Ascending aorta (tissue), 2 donors: ENCODE data around the gene TNRC18. TPM values are rescaled to one million over a fixed set of nuclear protein-coding genes. Genes with fewer than 3 reads are reported as not detected.

Experiments used
- DNase-seq, 2 donors: peaks; one replicate each; pipeline ENCODE4 v3.0.0-alpha.2; 2019; ENCODE audit warnings: low spot score in 2 of 2
- H3K27ac ChIP-seq, 2 donors: fragments of 200-600 bp; sonication (generic); one replicate each; pipeline ENCODE4 v1.5.1; 2016 to 2017; ENCODE audit warnings: mild to moderate bottlenecking in 1 of 2
- H3K27me3 ChIP-seq: fragments of 200-600 bp; sonication (generic); one replicate; pipeline ENCODE4 v1.5.1; 2017
- H3K36me3 ChIP-seq, 2 donors: fragments of 200-600 bp; sonication (generic); one replicate each; pipeline ENCODE4 v1.5.1; 2016
- H3K4me1 ChIP-seq, 2 donors: fragments of 200-600 bp; sonication (generic); one replicate each; pipeline ENCODE4 v1.5.1; 2016 to 2017; ENCODE audit warnings: mild to moderate bottlenecking in 1 of 2
- H3K4me3 ChIP-seq, 2 donors: fragments of 200-600 bp; sonication (generic); one replicate each; pipeline ENCODE4 v1.5.1; 2016 to 2017; ENCODE audit warnings: mild to moderate bottlenecking in 1 of 2
- H3K9me3 ChIP-seq, 2 donors: fragments of 200-600 bp; sonication (generic); one replicate each; pipeline ENCODE4 v1.5.1; 2016
- CTCF ChIP-seq, 3 experiments: fragments of 200-600 bp in 2 of 3; fragments of 450-650 bp in 1 of 3; sonication (generic) in 2 of 3; IDR thresholded peaks; one replicate each; pipeline ENCODE4 v1.5.1; 2016 to 2019; ENCODE audit warnings: antibody characterized with exemption in 3 of 3, mild to moderate bottlenecking in 1 of 3, moderate library complexity in 1 of 3
- intact Hi-C: fragments of 100-400 bp; cut with DNase I; formaldehyde crosslinking; loops from one replicate; pipeline ENCODE4 v1.15.1; 2023
- total RNA-seq: library from RNA; depleted of rRNA; stranded (reverse); fragments of >200 nt; gene quantifications from one replicate; pipeline ENCODE4 v1.1.0, GENCODE V29; 2016

TNRC18 gene
- total RNA-seq, 1 donor from 2014 or later: 240 TPM

GRCh38 chr7:5441840-5442503 is 18.3 kb upstream of the TNRC18 start:
- DNase-seq: no peak
- Histone ChIP-seq H3K27me3 (no peaks in the 10 kb centered on the region), H3K9me3 (no peaks in the 10 kb centered on the region), H3K4me1 (peaks cover 3 to 12% of the 10 kb centered on the region in 2 donors), H3K36me3 (no peaks in the 10 kb centered on the region), H3K27ac (no peak overlapping the region), H3K4me3 (no peak overlapping the region)
- intact Hi-C loops: no loop called here
- no peak for TF ChIP-seq CTCF (IDR thresholded peaks at IDR 0.05)

- no peak overlapping the region for H3K27ac ChIP-seq
- TF ChIP-seq CTCF (IDR thresholded peaks at IDR 0.05): no peak
- H3K36me3 ChIP-seq: no peaks in the 10 kb centered on the region
- intact Hi-C loops: no loop called here
- no peak overlapping the region for H3K4me3 ChIP-seq
- H3K4me1 ChIP-seq: peaks cover 3 to 12% of the 10 kb centered on the region in 2 donors
- no peaks in the 10 kb centered on the region for H3K9me3 ChIP-seq
- DNase-seq: no peak
- H3K27me3 ChIP-seq: no peaks in the 10 kb centered on the region
Observed at GRCh38 chr7:5439572-5440496, 16.2 kb upstream of the TNRC18 start.

- peaks cover 3 to 12% of the 10 kb centered on the region in 2 donors for H3K4me1 ChIP-seq
- H3K4me3 ChIP-seq: no peak overlapping the region
- no peaks in the 10 kb centered on the region for H3K27me3 ChIP-seq
- H3K27ac ChIP-seq: no peak overlapping the region
- no peaks in the 10 kb centered on the region for H3K9me3 ChIP-seq
- DNase-seq: no peak
- no peak for TF ChIP-seq CTCF (IDR thresholded peaks at IDR 0.05)
- intact Hi-C loops: no loop called here
- H3K36me3 ChIP-seq: no peaks in the 10 kb centered on the region
Observed at GRCh38 chr7:5439209-5439571, 15.6 kb upstream of the TNRC18 start.

GRCh38 chr7:5437987-5438386 is 14.4 kb upstream of the TNRC18 start:
- no peak for TF ChIP-seq CTCF (IDR thresholded peaks at IDR 0.05)
- peak overlapping the region in 1 of 2 donors; percentile 24 for H3K27ac ChIP-seq
- intact Hi-C loops: no loop called here
- H3K4me3 ChIP-seq: no peak overlapping the region
- no peaks in the 10 kb centered on the region for H3K9me3 ChIP-seq
- H3K36me3 ChIP-seq: peaks cover 0 to 5% of the 10 kb centered on the region in 2 donors
- peaks cover 3 to 10% of the 10 kb centered on the region in 2 donors for H3K4me1 ChIP-seq
- no peaks in the 10 kb centered on the region for H3K27me3 ChIP-seq
- DNase-seq: no peak

- TF ChIP-seq CTCF (IDR thresholded peaks at IDR 0.05): no peak
- peaks cover 3 to 8% of the 10 kb centered on the region in 2 donors for H3K4me1 ChIP-seq
- H3K36me3 ChIP-seq: peaks cover 0 to 6% of the 10 kb centered on the region in 2 donors
- no peaks in the 10 kb centered on the region for H3K27me3 ChIP-seq
- H3K9me3 ChIP-seq: no peaks in the 10 kb centered on the region
- intact Hi-C loops: no loop called here
- DNase-seq: no peak
- peak overlapping the region in 1 of 2 donors; percentile 24 for H3K27ac ChIP-seq
- H3K4me3 ChIP-seq: no peak overlapping the region
Observed at GRCh38 chr7:5437348-5437892, 13.8 kb upstream of the TNRC18 start.
